NCI-H526 (cell line): ENCODE data around the gene RRP36.

Source experiments
- DNase-seq, 2 experiments: peaks; one replicate each; lab custom pipeline; 2025; lab: John Stamatoyannopoulos, UW

RRP36 gene

DNA sequence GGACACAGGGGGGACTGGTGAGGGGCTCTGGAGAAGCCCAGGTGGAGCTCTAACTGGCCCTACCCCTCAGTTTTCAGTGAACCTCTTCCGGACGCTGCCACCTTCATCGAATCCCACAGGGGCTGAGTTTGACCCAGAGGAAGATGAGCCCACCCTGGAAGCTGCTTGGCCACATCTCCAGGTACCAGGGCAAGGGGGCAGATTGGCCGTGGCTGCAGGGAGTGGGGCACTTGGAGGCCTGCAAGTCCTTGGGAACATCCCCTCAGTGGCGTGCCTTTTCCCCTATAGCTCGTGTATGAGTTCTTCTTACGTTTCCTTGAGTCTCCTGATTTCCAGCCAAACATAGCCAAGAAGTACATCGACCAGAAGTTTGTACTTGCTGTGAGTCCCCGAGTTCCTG is 14.3 kb upstream of the RRP36 start:
- DNase-seq: no peak

DNA sequence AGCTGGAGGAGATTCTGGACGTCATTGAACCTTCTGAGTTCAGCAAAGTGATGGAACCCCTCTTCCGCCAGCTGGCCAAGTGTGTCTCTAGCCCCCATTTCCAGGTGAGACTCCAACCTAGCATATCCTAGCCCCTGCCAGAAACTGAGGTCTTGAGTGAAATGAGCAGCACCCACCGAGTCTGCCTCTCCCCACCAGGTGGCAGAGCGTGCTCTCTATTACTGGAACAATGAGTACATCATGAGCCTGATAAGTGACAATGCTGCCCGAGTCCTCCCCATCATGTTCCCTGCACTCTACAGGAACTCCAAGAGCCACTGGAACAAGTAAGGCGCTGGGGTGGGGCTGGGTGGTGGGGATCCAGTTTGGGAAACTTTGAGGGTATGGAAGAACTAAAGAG is 12.3 kb upstream of the RRP36 start:
- DNase-seq: peak; percentile 18 to 64

DNA sequence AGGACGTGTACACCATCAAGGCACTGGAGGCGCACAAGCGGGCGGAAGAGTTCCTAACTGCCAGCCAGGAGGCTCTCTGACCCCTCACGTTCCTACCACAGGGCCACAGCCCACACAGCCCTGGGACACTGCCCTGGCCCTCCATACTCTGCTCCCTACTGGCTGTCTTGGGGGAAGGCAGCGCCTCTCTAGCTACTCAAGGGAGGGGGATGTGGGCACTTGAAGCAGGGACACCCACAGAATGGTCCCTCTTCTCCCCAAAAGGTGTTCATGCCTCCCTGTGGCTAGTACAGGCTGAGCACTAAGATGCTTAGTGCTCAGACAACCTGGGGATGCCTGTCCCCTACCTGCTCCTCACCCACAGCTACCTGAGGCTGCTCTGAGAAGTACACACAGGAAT is 10.2 kb upstream of the RRP36 start:
- no peak for DNase-seq

DNA sequence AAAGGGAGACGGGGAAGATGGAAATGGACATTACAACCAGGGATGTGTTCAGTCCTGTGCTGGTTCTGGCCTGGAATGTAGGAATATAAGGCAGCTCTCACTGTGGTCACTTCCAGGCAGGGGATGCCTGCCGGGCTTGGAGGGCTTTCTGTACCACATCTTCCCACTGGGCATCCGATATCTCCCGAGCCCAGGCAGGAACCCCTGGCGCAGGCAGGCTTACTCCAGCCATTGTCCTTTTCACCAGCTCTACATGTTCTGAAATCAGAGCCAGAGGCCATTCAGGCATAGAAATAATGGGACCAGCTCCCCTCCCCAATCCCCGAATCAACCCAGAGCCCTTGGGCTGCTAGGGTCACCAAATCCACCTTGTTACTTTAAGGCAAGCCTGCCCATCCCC is 9.1 kb upstream of the RRP36 start:
- DNase-seq: no peak

DNA sequence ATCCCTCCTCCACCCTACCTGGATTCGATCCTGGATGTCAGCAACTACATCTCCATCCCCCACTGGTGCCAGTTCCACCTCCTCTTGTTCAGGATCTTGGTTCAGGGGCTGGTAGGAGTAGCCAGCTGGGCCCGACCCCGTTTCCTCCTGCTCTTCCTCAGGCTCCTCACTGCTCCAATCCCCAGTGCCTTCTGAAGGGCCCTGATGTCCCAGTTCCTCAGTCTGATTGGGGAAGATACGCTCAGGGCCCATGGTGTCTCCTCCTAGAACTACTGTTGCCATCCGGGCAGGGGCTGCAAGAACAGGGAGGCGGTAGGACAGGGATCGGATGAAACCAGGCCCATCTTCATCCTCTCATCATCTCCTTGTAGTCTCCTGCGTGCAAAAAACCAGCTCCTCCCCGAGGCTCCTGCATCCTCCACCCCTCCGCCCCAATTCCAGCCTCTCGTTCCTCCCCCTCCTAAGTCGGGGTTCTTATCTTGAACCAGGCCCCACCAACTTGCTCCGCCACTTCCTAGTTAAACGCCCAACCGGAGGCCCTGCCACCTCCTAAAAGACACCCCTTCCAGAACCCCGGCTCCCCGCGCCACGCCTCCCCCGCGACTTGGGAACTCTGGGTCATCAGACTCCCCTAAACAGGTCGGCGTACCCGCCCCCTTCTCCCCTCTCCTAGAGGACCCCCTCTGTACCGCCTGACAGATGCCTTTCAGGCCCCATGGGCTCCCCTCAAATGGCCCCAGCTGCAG is 8.2 kb upstream of the RRP36 start:
- peak in 1 of 2 experiments; percentile 39 for DNase-seq

DNA sequence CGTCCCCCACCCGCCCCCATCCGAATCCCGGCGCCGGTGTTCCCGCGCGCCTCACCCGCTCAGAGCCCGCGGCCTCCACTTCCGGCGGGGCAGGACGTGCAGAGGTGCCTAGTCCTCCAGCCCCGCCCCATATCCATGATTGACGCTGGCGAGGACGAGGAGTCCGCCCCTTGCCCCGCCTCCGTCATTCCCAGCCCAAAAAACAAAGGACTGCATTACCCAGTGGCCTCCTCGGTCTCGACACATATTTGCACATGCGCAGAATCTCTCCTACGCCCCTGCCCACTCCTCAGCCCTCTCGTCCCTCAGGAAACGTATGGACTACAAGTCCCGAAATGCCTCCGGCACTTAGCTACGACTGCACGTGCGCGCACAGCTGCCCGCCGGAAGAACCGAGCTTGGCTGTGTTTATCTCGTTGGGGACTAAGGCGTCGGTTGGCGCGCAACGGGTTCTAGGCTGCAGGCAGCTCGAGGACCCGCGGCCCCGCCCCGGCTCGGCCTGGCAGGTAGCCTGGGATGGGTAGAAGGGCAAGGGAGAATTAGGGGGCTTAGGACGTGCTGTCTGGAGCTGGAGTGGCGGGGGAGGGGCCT is 7.5 kb upstream of the RRP36 start, which contains the start of the genes KLHDC3 and MEA1:
KLHDC3 (plus strand) TSS at position 407 of the 591 bp plus-strand sequence. CDS start 2,944 bp downstream, outside the sequence.
MEA1 (minus strand) TSS at position 104 of the 591 bp plus-strand sequence. CDS start 133 bp downstream, outside the sequence.
- DNase-seq: peak; percentile 99 to 100

DNA sequence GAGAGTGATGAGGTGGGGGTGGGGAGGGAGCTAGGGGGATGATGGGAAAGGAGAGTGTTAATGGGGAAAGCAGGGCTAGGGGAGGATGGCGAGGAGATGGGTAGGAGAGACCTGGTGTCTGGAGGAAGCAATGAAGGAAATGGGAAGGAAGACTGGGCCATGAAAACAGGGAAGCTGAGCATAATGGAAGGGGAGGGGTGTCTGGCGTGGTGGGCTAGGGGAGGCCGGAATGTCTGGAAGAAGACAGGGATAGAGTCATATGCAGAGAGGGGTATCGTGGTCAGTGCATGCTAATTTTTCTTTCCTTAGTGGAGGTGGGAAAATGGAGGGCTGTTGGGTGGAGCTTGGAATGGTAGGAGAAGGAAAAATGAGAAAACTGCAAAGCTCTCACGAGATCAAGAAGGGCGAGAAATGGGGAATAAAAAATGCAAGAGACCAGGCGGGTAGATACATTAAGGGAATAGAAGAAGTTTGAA is 7.0 kb upstream of the RRP36 start:
- peak in 1 of 2 experiments; percentile 63 for DNase-seq

DNA sequence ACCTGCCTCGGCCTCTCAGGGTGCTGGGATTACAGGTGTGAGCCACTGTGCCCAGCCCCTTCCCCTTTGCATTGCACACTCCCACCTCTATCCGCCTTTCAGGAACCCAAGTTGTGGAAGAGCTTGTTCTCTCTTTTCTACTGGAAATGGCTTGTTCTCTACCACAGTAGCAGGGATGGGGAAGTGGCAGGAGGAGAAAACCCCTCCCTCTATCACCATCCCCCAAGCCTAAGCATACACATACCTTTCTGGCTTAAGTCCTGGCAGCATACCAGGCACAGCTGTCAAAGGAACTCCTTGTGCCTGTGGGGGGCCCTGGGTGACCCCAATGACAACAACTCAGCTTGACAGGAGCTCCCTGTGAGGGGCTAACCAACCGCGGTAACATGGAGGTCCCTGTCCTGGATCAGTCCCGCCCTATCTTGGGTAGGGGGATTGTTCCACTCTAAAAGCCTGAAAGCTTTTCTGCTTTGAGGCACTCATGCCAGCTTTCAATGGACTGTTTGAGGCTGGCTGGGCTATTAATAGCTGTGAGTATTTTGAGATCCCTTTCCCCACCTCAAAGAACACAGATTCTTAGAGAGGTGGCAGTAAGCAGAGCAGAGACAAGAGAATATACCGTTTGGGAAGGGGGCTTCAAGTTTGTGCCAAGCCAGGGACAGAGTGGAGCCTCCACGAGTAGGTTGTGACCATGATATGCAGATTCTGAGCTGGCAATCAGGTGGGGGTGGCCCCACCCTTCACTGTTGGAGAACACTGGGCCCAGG is 5.1 kb upstream of the RRP36 start:
- DNase-seq: no peak

DNA sequence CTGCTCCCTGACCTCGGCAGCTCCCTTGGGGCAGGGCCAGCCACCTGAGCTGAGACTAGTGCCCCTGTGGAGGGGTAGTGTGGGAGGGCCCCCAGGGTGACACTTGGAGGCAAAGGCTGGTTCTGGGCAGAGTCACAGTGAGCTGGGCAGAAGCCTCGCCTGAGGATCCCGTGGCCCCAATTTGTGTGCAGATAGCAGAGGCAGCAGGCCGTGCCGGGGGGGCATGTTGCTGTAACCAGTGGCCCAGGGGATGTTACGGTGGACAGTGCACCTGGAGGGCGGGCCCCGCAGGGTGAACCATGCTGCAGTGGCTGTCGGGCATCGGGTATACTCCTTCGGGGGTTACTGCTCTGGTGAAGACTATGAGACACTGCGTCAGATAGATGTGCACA is 4.5 kb upstream of the RRP36 start:
- no peak for DNase-seq

DNA sequence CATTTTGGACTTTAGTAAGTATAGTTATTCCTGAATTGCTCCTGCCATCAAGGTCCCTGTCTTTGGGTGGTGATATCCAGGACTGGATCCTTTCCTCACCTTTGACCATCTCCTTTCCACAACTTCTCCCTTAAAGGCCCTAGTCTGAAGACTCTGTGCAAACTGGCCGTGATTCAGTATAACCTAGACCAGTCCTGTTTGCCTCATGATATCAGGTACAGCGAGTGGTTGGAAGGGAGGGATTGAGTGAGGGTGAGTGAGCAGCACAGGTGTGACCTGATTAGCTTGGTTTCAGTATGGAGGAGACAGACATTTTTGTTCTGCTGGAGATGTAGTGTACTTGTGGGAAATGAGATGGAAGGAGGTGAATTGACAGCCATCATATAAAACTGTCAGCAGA is 2.3 kb upstream of the RRP36 start:
- no peak for DNase-seq

DNA sequence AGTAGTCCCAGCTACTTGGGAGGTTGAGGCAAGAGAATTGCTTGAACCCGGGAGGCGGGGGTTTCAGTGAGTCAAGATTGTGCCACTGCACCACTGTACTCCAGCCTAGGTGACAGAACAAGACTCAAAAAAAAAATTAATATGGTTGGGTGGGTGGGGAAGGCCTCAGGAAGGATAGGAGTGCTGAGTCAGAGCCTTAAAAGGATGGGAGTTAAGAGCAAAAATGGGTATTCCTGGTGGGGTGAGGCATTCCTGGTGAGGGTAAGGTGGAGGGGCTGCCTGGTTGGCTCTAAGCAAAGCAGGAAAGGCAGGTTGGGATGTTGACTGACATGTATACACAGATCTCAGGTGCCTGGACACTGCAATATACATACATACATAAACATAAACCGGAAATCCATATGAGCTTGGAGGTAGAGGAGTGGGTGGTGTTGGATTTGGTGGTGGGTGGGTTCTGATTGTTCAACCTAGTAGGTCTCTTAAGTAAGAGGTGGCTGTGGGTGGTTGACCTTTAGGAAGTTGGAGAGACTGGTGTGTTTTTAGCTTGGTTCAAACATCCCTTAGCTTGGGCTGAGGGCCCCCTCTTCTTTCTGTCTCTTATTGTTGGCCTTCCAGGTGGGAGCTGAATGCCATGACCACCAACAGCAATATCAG is 1.2 kb upstream of the RRP36 start:
- no peak for DNase-seq

DNA sequence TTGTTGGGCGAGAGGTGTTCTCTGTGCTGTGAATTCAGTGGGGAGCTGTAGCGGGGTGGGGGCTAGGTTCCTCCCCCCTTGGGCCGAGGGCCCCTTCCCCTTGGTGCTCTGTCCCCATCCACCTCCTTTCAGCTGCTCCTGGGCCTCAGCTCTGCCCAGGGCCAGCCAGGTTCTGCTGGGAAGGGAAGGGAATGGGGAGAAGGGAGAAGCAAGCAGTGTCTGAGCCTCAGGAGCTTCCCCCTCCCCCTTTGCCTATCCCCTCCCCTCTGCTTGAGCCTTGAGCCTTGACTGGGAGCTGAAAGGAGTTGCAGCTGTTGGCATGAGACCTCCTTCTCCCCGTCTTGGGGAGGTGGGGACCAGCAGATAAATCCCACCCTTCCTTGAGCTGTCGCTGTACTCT is 576 bp upstream of the RRP36 start:
- no peak for DNase-seq

DNA sequence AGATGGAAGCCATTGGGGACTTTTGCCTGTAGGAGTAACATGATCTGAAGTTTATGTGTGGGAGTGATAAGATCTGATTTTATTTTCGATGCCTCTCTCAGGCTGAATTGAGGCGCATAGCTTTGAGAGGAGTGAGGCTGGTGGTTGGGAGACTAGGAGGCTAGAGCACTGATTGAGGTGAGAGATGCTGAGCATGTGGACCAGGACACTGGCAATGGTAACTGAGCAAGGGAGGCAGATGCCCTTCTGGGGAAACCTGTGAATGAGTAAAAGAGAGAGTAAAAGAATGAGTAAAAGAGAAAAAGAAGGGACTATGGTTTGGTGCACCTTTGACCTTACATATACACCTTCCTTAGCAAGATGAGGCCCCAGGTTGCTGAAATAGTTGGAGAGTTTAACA is 3.0 kb downstream of the RRP36 start:
- DNase-seq: no peak

DNA sequence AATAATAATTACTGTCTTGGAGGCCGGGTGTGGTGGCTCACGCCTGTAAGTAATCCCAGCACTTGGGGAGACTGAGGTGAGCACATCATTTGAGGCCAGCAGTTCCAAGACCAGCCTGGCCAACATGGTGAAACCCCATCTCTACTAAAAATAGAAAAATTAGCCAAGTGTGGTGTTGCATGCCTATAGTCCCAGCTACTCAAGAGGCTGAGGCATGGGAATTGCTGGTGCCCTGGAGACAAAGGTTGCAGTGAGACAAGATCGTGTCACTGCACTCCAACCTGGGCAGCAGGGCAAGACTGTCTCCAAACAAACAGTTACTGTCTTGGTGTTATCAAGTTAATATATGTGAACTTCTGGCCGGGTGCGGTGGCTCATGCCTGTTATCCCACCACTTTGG is 4.9 kb downstream of the RRP36 start:
- no peak for DNase-seq

DNA sequence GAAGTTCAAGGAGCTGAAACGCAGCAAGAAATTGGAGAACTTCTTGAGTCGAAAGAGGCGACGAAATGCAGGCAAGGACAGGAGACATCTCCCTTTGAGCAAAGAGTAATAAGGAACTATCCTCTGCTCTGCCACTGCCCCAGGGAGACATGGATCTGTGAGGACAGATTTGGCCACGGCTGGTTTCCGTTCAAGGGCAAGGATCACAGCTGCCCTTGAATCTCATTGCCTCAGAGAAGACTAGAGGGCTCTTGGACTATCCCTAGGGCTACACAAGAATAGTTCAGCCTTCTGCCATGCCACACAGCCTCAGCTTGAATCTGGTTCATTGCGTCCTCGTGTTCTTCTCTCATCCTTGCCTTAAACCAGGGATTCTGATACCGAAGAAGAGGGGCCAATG is 7.7 kb downstream of the RRP36 start:
- no peak for DNase-seq

DNA sequence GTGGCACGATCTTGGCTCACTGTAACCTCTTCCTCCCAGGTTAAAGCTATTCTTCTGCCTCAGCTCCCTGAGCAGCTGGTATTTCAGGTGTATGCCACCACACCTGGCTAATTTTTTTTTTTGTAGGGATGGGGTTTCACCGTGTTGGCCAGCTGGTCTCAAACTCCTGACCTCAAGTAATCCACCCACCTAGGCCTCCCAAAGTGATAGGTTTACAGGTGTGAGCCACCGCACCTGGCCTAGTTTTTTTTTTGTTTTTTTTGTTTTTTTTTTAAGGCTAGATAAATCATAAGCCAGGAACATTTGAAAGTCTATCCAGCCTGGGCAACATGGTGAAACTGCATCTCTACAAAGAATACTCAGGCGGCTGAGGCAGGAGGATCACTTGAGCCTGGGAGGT is 10.9 kb downstream of the RRP36 start:
- no peak for DNase-seq

DNA sequence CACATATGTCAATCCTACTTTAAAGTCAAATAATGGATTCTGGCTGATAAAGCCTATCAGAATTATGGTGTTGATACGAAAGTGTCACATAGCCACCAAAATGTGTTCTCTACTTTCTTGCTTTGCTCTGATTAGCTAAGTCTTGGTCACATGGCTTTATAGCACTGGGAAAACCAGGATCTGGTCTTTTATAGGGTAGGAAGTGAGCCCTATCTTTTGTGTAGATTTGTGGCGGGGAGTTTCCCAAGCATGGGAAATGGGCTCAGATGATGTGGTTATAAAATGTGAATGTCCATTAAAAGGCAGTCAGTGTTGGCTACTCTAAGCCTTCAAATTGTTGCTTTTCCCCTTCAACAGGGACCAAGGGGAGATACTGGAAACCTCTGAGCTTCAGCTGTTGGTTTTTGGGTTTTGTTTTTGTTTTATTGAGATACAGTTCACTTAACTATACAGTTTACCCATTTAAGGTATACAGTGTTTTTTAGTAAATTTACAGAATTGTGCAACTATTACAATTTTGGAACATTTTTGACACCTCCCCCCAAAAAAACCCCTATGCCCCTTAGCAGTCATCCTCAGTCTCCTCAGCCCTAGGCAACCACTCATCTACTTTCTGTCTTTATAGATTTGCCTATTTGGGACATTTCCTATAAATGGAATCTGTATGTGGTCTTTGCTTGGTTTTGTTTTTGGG is 12.2 kb downstream of the RRP36 start:
- DNase-seq: no peak

DNA sequence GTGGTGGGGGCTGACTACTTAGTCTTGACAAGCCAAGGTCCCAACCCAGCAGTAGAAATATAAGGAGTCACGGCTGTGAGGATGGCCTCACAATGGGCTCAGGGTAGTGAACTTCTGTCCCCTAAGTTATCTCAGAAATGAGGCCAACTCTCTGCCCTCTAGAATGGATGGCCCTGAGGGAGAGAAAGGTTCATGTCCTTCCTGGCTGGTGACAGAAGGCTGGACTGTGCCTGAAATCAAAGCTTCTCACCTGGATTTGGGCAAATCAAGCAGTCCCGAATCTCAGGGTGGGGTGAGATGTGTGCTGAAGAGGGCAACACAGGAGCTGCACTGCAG is 12.7 kb downstream of the RRP36 start:
- no peak for DNase-seq

DNA sequence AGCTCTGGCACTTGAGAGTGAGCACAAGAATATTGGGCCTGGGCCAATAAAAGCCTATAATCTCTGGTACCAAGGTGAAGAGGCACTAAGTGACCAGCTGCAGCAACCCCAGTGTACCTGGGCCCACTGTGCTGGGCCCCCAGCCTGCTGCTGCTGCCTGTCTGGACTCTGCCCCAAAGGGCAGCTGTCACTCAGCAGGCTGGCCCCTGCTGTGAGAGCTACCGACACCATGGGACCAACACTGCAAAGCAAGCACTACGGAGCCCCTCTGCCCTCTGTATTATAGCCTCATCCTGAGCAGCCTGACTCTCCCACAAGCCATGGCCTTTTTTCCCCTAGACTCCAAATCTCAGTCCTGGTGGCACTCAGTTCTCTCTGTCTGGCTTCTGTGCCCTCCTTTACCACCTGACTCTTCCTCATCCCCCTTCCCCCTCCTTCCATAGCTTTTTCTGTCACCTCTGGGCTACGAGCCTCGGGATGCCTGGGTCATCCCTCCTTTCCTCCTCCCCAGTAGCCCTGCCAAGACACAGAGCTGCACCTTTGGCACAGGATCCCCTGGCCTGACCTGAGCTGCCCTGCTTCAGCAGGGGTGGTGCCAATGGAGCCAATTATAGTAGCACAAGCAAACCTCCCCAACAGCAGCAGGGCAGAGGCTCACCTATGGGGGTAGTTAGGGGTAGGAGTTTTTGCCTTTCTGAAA is 14.2 kb downstream of the RRP36 start:
- DNase-seq: no peak

DNA sequence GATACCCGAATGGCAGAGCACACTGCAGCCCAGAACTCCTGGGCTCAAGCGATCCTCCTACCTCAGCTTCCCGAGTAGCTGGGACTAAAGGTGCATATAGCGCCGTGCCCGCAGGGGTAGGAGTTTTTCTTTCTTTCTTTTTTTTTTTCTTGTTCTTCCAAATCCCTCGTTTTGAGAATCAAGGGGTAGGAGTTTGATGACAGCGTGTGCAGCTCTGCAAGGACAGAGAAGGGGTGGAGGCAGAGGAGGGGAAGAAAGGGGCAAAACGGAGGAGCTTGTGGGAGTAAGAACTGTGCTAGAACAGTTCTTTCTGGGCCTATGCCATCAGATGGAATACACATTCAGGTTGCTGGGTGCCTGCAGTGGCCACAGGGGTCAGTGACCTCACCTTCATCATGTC is 15.3 kb downstream of the RRP36 start:
- DNase-seq: no peak

DNA sequence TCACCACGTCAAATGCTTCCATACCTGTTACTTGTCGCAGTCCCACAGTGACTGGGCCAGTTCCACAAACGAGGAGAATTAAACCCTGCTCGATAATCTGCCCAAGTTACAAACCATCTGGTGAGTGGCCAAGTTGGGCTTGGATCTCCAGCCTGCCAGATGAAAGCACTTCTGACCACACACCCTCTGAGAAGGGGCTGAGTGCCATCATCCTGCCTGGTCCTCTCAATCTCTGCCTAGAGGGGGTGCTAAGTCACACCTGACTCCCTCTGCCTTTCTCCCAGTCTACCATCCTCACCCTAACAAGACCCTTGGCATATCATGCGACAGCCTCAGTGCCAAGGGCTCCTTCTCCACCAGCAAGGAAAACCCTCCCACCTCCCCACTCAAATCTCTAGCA is 15.8 kb downstream of the RRP36 start:
- no peak for DNase-seq
